Ectodermal cell (in vitro differentiated cells): ENCODE data around the gene SERPINE3.

ENCODE experiments used
- H3K27ac ChIP-seq: 2 replicates; pipeline ENCODE4 v1.7.0; 2013; ENCODE audit warnings: mild to moderate bottlenecking, low read depth, low read length; ENCODE audit not compliant: insufficient read depth, poor library complexity, severe bottlenecking
- H3K27me3 ChIP-seq: 2 replicates; pipeline ENCODE4 v1.7.0; 2013; ENCODE audit warnings: mild to moderate bottlenecking, low read length; ENCODE audit not compliant: insufficient read depth, control insufficient read depth, poor library complexity, severe bottlenecking
- H3K36me3 ChIP-seq: one replicate; pipeline ENCODE4 v1.7.0; 2013; ENCODE audit warnings: low read length; ENCODE audit not compliant: control insufficient read depth, insufficient read depth
- H3K4me1 ChIP-seq: one replicate; pipeline ENCODE4 v1.7.0; 2013; ENCODE audit warnings: low read length; ENCODE audit not compliant: control insufficient read depth, insufficient read depth
- H3K4me3 ChIP-seq: 2 replicates; pipeline ENCODE4 v1.7.0; 2013; ENCODE audit warnings: low read depth, low read length, control low read depth; ENCODE audit not compliant: insufficient read depth
- H3K9me3 ChIP-seq: 2 replicates; pipeline ENCODE4 v1.7.0; 2013; ENCODE audit warnings: mild to moderate bottlenecking, low read length, moderate library complexity; ENCODE audit not compliant: control insufficient read depth
- WGBS, 2 experiments: methylation state at CpG; one replicate each; pipeline ENCODE4 v1.1.7; 2013; ENCODE audit warnings: missing lambda C conversion rate in 2 of 2; 5-methylcytosine and 5-hydroxymethylcytosine counted together

SERPINE3 gene

DNA sequence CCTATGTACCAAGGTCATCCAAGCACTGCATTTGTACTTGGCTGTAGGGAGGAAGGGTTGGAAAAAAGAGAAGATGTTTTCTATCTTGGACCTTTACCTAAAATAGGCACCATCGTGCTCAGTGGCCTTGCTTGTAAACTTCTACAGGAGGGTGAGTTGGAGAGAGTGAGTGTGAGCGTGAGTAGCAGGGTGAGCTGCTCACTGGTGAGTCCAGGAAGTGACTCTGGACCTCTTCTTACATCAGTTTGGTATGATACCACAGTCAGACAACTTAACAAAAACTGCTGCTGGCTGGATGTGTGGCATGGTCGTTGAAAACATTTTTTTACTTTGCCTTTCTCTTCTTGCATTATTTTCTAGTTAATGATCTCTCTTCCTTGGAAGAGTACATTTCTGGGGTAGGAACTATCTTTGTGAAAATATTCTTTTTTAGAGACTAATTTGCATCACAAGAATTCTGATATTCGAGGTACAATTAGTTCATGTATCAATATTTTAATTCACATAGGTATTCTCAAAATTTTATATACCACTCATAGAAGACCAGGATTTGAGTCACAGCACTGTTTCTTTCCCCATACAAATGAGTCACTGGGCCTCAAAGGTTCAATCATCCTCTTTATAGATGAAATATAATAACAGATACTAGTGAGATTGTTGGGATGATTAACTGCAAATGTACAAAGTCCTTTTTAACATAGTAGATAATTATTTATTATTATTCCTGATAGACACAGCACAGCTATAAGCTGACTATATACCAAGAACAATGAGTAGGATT, 651 bp downstream of the SERPINE3 start:
- H3K9me3 ChIP-seq: no peaks in the 10 kb centered on the region
- no peaks in the 10 kb centered on the region for H3K27me3 ChIP-seq
- no peaks in the 10 kb centered on the region for H3K4me1 ChIP-seq
- no peak overlapping the region for H3K4me3 ChIP-seq
- H3K27ac ChIP-seq: no peak overlapping the region
- whole genome bisulfite sequencing, 2 experiments: 79 to 80% methylated on average over 3 to 4 of the region's 4 CpGs
- H3K36me3 ChIP-seq: no peaks in the 10 kb centered on the region

DNA sequence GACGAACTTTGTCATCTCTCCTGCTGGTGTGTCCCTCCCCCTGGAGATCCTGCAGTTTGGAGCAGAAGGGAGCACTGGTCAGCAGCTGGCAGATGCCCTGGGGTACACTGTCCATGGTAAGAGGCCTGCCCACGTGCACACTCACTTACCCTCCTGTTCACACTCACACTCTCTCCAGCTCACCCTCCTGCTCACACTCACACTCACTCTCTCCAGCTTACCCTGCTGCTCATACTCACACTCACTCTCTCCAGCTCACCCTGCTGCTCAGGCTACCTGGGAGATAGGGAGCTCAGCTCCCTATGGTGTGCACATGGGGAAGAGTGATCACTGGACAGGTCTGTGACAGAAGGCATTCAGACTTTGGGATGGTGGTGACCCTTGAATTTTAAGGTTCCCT, 1.7 kb downstream of the SERPINE3 start:
- 83 to 88% methylated on average over 2 of the region's 2 CpGs for WGBS, 2 experiments
- H3K36me3 ChIP-seq: no peaks in the 10 kb centered on the region

DNA sequence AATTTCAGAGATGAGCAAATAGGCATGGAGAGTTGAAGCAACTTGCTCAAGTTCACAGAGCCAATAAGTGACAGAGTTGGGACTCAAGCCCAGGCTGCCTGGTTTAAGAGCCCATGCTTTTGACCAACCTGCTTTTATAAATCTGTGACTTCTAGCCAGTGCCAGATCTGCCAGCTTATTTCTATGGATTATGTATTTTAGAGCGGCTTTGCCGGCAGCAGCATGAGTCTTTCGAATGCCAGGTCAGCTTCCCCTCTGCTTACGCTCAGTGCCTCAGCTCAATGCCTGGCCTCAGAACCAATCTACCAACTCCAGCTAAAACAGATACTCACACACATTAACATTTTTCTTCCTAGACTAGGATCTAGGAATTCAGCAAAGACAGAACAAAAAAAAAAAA, 2.3 kb downstream of the SERPINE3 start:
- Histone ChIP-seq H3K9me3 (no peaks in the 10 kb centered on the region), H3K4me3 (no peak overlapping the region), H3K27me3 (no peaks in the 10 kb centered on the region), H3K4me1 (no peaks in the 10 kb centered on the region), H3K36me3 (no peaks in the 10 kb centered on the region), H3K27ac (no peak overlapping the region)
- WGBS, 2 experiments: 94 to 97% methylated on average over 4 of the region's 4 CpGs

More for the DNA sequence above, 1.7 kb downstream of the SERPINE3 start:
- Histone ChIP-seq H3K4me1 (no peaks in the 10 kb centered on the region), H3K27ac (no peak overlapping the region), H3K9me3 (no peaks in the 10 kb centered on the region), H3K4me3 (no peak overlapping the region), H3K27me3 (no peaks in the 10 kb centered on the region)

DNA sequence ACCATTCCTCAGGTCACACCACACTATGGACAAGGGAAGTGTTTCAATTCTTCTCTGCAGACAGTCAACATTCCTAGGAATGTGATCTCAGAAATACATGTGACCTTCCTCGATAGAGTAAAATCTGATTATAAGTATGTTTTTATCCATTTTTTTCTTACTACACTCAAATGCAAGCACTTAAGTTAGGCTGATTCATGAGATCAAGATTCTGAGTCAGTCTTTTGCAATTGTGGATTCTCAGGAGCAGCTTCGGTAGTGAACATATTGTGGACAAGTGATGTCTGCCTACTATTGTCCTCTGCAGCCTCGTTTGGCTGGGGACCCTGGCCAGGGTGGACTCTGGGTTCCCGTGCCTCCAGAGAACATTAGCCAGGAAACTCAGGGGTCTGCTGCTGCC, 3.2 kb downstream of the SERPINE3 start:
- Histone ChIP-seq H3K27me3 (no peaks in the 10 kb centered on the region), H3K4me1 (no peaks in the 10 kb centered on the region), H3K27ac (no peak overlapping the region), H3K36me3 (no peaks in the 10 kb centered on the region), H3K9me3 (no peaks in the 10 kb centered on the region), H3K4me3 (no peak overlapping the region)
- WGBS, 2 experiments: 88% methylated on average over 3 to 4 of the region's 4 CpGs

DNA sequence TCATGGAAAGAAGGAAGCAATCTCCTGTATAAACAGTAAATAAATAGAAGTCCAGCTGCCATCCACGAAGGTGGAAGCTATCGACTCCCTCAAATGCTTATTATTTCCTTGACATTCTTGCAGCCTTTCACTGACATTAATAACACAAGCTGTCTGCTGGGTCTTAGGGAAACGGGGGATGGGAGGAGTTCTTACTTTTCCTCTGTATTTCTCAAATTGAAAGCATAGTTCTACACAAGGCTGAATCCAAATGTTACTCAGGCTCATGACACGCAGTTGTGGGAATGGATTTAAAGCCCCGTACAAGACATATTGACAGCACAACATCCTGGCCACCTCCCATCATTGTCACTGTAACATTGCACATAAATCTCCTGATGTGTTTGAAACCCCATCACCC, 4.0 kb downstream of the SERPINE3 start:
- 92 to 99% methylated on average over 5 of the region's 5 CpGs for WGBS, 2 experiments
- Histone ChIP-seq H3K4me1 (no peaks in the 10 kb centered on the region), H3K9me3 (no peaks in the 10 kb centered on the region), H3K27me3 (no peaks in the 10 kb centered on the region), H3K4me3 (no peak overlapping the region), H3K27ac (no peak overlapping the region), H3K36me3 (no peaks in the 10 kb centered on the region)

DNA sequence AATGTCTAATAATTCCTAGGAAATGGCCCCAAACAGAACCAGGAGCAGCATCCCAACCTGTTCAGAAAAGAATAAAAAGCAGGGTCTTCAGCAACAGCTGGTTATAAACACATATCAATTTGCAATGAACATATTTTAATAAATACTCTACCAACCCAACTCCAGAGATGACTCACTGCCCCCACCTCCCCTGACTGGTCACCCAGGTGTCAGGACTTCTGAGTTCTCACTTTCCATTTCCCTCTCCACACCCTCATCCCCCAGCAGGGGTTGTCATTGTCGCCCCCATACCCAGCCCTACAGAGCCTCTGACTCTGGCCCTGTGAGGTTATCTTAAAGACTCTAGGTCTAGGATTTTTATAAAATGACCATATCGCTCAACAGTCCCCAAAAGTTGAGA, 6.9 kb downstream of the SERPINE3 start:
- WGBS, 2 experiments: 89 to 90% methylated on average over 2 of the region's 2 CpGs
- Histone ChIP-seq H3K36me3 (no peaks in the 10 kb centered on the region), H3K9me3 (no peaks in the 10 kb centered on the region), H3K4me3 (no peak overlapping the region), H3K27me3 (no peaks in the 10 kb centered on the region), H3K27ac (no peak overlapping the region), H3K4me1 (no peaks in the 10 kb centered on the region)

DNA sequence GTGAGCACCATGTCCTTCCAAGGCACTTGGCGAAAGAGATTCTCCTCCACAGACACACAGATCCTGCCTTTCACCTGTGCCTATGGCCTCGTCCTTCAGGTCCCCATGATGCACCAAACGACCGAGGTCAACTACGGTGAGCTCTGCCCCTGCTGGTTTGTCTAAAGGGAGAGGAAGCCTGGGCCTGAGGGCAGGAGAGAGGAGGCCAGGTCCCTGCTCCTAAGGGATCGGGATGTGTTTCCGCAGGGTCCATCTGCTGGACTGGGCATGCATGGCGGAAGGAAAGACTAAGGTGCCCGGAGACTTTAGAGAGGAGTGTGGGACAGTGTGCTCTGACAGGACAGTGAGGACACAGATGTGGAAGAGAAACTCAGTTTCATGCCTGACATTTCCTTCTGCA, 7.6 kb downstream of the SERPINE3 start:
- Histone ChIP-seq H3K4me1 (no peaks in the 10 kb centered on the region), H3K27ac (no peak overlapping the region), H3K9me3 (no peaks in the 10 kb centered on the region), H3K4me3 (no peak overlapping the region), H3K36me3 (no peaks in the 10 kb centered on the region), H3K27me3 (no peaks in the 10 kb centered on the region)
- 88 to 91% methylated on average over 9 of the region's 9 CpGs for WGBS, 2 experiments

- Histone ChIP-seq H3K27ac (no peak overlapping the region), H3K4me3 (no peak overlapping the region), H3K9me3 (no peaks in the 10 kb centered on the region), H3K36me3 (no peaks in the 10 kb centered on the region), H3K27me3 (no peaks in the 10 kb centered on the region), H3K4me1 (no peaks in the 10 kb centered on the region)
- 97 to 99% methylated on average over 10 of the region's 10 CpGs for WGBS, 2 experiments
These were observed 8.8 kb downstream of the SERPINE3 start for GRCh38 chr13:51348069-51348967.

- H3K27me3 ChIP-seq: no peaks in the 10 kb centered on the region
- H3K36me3 ChIP-seq: no peaks in the 10 kb centered on the region
- H3K27ac ChIP-seq: no peak overlapping the region
- H3K4me1 ChIP-seq: no peaks in the 10 kb centered on the region
- H3K4me3 ChIP-seq: no peak overlapping the region
- no peaks in the 10 kb centered on the region for H3K9me3 ChIP-seq
These were observed 9.5 kb downstream of the SERPINE3 start for GRCh38 chr13:51349016-51349415.

DNA sequence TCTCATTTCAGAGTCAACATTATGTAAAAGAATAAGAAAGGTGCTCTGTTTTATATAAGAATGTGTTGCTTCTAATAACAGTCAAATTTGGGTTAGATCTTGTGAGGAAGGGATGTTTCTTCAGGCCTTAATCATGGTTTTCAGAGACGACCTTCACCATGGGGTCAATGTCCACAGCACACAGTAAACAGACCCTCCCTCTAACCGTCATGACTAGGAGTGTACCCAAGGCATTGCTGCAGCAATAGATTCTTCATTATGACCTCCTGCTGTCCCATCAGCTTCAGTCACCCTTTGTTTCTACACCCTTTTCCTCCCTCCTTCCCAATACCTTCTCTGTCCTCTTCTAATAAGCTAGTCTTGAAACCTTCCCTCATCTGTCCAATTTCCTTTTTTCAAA, 15.7 kb downstream of the SERPINE3 start:
- no peaks in the 10 kb centered on the region for H3K4me1 ChIP-seq
- H3K27ac ChIP-seq: no peak overlapping the region
- no peaks in the 10 kb centered on the region for H3K36me3 ChIP-seq
- no peak overlapping the region for H3K4me3 ChIP-seq
- WGBS, 2 experiments: 87% methylated on average over 2 of the region's 2 CpGs
- H3K9me3 ChIP-seq: no peaks in the 10 kb centered on the region
- no peaks in the 10 kb centered on the region for H3K27me3 ChIP-seq
